ENCODE data around the gene FSTL5. TPM values are rescaled to one million over a fixed set of nuclear protein-coding genes. Genes with fewer than 3 reads are reported as not detected.

FSTL5 gene
- total RNA-seq, 1 experiment from 2014 or later = 0.55 TPM

- no peak for TF ChIP-seq MXD4 (CRISPR knock-in tag; IDR thresholded peaks at IDR 0.05; ENCODE audit: borderline replicate concordance)
- no peak for TF ChIP-seq ZNF671 (CRISPR knock-in tag; IDR thresholded peaks at IDR 0.05)
- TF ChIP-seq, protein P1, sequence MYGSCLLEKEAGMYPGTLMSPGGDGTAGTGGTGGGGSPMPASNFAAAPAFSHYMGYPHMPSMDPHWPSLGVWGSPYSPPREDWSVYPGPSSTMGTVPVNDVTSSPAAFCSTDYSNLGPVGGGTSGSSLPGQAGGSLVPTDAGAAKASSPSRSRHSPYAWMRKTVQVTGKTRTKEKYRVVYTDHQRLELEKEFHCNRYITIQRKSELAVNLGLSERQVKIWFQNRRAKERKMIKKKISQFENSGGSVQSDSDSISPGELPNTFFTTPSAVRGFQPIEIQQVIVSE (CRISPR knock-in tag; IDR thresholded peaks at IDR 0.05; ENCODE audit: borderline replicate concordance) = no peak
- no peak for TF ChIP-seq GRHL2 (CRISPR knock-in tag; IDR thresholded peaks at IDR 0.05; ENCODE audit: insufficient replicate concordance, severe bottlenecking)
- no peak for TF ChIP-seq USF1 (CRISPR knock-in tag; IDR thresholded peaks at IDR 0.05)
- TF ChIP-seq, protein P2, sequence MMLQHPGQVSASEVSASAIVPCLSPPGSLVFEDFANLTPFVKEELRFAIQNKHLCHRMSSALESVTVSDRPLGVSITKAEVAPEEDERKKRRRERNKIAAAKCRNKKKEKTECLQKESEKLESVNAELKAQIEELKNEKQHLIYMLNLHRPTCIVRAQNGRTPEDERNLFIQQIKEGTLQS (CRISPR knock-in tag; conservative IDR thresholded peaks at IDR 0.05) = no peak
- TF ChIP-seq FOXP1 (CRISPR knock-in tag; IDR thresholded peaks at IDR 0.05; ENCODE audit: borderline replicate concordance) = no peak
- TF ChIP-seq CREB1 (CRISPR knock-in tag; IDR thresholded peaks at IDR 0.05) = no peak
- no peak for TF ChIP-seq NFYB (CRISPR knock-in tag; conservative IDR thresholded peaks at IDR 0.05; ENCODE audit: low read depth)
- no peak for TF ChIP-seq ZNF416 (CRISPR knock-in tag; IDR thresholded peaks at IDR 0.05)
- no peak for TF ChIP-seq MYBL2 (CRISPR knock-in tag; IDR thresholded peaks at IDR 0.05)
- TF ChIP-seq ETV6 (CRISPR knock-in tag; IDR thresholded peaks at IDR 0.05) = no peak
These were observed 706.5 kb downstream of the FSTL5 start (continued) for GRCh38 chr4:161457311-161457710.

GRCh38 chr4:161454860-161455259 is 708.9 kb downstream of the FSTL5 start:
- H3K27me3 Mint-ChIP-seq (ENCODE audit: low read depth) = no peaks in the 10 kb centered on the region
- no peak overlapping the region for H3K4me3 Mint-ChIP-seq
- H3K4me1 Mint-ChIP-seq = no peaks in the 10 kb centered on the region; the same call in 1 of the 2 replicates
- H3K9me3 Mint-ChIP-seq = no peaks in the 10 kb centered on the region
- no peak for DNase-seq (ENCODE audit: low spot score)
- no peak for ATAC-seq
- ChIA-PET POLR2A (no interaction called here), CTCF (no interaction called here)
- no peaks in the 10 kb centered on the region for H3K36me3 Mint-ChIP-seq
- H3K27ac Mint-ChIP-seq = no peak overlapping the region
- TF ChIP-seq ZNF281 (CRISPR knock-in tag; IDR thresholded peaks at IDR 0.05) = no peak
- no peak for TF ChIP-seq JUN (CRISPR knock-in tag; IDR thresholded peaks at IDR 0.05)
- no peak for TF ChIP-seq FOXJ3 (CRISPR knock-in tag; IDR thresholded peaks at IDR 0.05; ENCODE audit: borderline replicate concordance)
- no peak for TF ChIP-seq RORB (CRISPR knock-in tag; IDR thresholded peaks at IDR 0.05)
- TF ChIP-seq EMX1 (CRISPR knock-in tag; IDR thresholded peaks at IDR 0.05) = no peak
- no peak for TF ChIP-seq ZNF423 (CRISPR knock-in tag; IDR thresholded peaks at IDR 0.05)
- TF ChIP-seq E2F4 (CRISPR knock-in tag; IDR thresholded peaks at IDR 0.05; ENCODE audit: borderline replicate concordance, low read depth) = no peak
- no peak for TF ChIP-seq CTCF (IDR thresholded peaks at IDR 0.05)
- TF ChIP-seq CBFB (CRISPR knock-in tag; IDR thresholded peaks at IDR 0.05; ENCODE audit: low read depth) = no peak
- no peak for TF ChIP-seq ZNF671 (CRISPR knock-in tag; IDR thresholded peaks at IDR 0.05)
- no peak for TF ChIP-seq IRF1 (CRISPR knock-in tag; IDR thresholded peaks at IDR 0.05)
- TF ChIP-seq, protein P3, sequence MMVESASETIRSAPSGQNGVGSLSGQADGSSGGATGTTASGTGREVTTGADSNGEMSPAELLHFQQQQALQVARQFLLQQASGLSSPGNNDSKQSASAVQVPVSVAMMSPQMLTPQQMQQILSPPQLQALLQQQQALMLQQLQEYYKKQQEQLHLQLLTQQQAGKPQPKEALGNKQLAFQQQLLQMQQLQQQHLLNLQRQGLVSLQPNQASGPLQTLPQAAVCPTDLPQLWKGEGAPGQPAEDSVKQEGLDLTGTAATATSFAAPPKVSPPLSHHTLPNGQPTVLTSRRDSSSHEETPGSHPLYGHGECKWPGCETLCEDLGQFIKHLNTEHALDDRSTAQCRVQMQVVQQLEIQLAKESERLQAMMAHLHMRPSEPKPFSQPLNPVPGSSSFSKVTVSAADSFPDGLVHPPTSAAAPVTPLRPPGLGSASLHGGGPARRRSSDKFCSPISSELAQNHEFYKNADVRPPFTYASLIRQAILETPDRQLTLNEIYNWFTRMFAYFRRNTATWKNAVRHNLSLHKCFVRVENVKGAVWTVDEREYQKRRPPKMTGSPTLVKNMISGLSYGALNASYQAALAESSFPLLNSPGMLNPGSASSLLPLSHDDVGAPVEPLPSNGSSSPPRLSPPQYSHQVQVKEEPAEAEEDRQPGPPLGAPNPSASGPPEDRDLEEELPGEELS (CRISPR knock-in tag; IDR thresholded peaks at IDR 0.05) = no peak
- TF ChIP-seq GRHL2 (CRISPR knock-in tag; IDR thresholded peaks at IDR 0.05; ENCODE audit: insufficient replicate concordance, severe bottlenecking) = no peak
- TF ChIP-seq ERG (CRISPR knock-in tag; IDR thresholded peaks at IDR 0.05) = no peak
- TF ChIP-seq ZNF263 (CRISPR knock-in tag; IDR thresholded peaks at IDR 0.05; ENCODE audit: low read depth) = no peak
- TF ChIP-seq TEAD1 (CRISPR knock-in tag; IDR thresholded peaks at IDR 0.05) = no peak
- TF ChIP-seq ZBTB21 (CRISPR knock-in tag; IDR thresholded peaks at IDR 0.05; ENCODE audit: borderline replicate concordance) = no peak
